ENCODE measurements around the gene TRIM69.

TRIM69 gene

GRCh38 chr15:44804298-44805046 lies 68.1 kb downstream of the TRIM69 start:
- DNase-seq (ENCODE audit: low read depth in 2 of 2), result no peak

- DNase-seq (ENCODE audit: low read depth in 2 of 2), result no peak
These were observed 72.2 kb downstream of the TRIM69 start for GRCh38 chr15:44808557-44808956.

- no peak for DNase-seq (ENCODE audit: low read depth in 2 of 2)
These were observed 73.9 kb downstream of the TRIM69 start for GRCh38 chr15:44810237-44810636.

- DNase-seq (ENCODE audit: low read depth in 2 of 2), result no peak
These were observed 75.0 kb downstream of the TRIM69 start for GRCh38 chr15:44811337-44811736.

GRCh38 chr15:44812029-44812517 lies 75.7 kb downstream of the TRIM69 start:
- no peak for DNase-seq (ENCODE audit: low read depth in 2 of 2)

GRCh38 chr15:44813231-44813630 lies 76.9 kb downstream of the TRIM69 start:
- DNase-seq (ENCODE audit: low read depth in 2 of 2), result no peak

All from stimulated activated CD8-positive, alpha-beta memory T cell treated with anti-CD3 and anti-CD28 coated beads, Interleukin-2, amount 100 ng/mL, for 1 hour (primary cell).